GM18858 (cell line): ENCODE measurements around the gene MAP7D1.
"Not testable (repeated sequence)": the region's sequence is repeated elsewhere in the genome, so short reads cannot be mapped to it uniquely, and the experiment has no call there.

Experiments
- ATAC-seq: cut with Tn5 transposase; IDR thresholded peaks from one replicate; pipeline ENCODE4 v1.9.1; 2021; ENCODE audit not compliant: unreplicated experiment

The MAP7D1 gene

GRCh38 chr1:36199934-36200741 is 44.2 kb downstream of the MAP7D1 start:
- ATAC-seq, result no peak

GRCh38 chr1:36203027-36203553 is 47.1 kb downstream of the MAP7D1 start:
- ATAC-seq, result no peak

GRCh38 chr1:36203554-36204346 is 47.8 kb downstream of the MAP7D1 start:
- ATAC-seq, result no peak

- no peak for ATAC-seq
Observed at GRCh38 chr1:36204347-36204909, 48.5 kb downstream of the MAP7D1 start.

GRCh38 chr1:36206323-36206858 is 50.4 kb downstream of the MAP7D1 start:
- ATAC-seq, result no peak

GRCh38 chr1:36207339-36207738 is 51.4 kb downstream of the MAP7D1 start:
- no peak for ATAC-seq

GRCh38 chr1:36208978-36209703 is 53.2 kb downstream of the MAP7D1 start:
- ATAC-seq, result no peak

GRCh38 chr1:36211307-36211706 is 55.3 kb downstream of the MAP7D1 start:
- no peak for ATAC-seq

- no peak for ATAC-seq
Observed at GRCh38 chr1:36211841-36212240, 55.9 kb downstream of the MAP7D1 start.

- ATAC-seq, result no peak
Observed at GRCh38 chr1:36212782-36213181, 56.8 kb downstream of the MAP7D1 start.

GRCh38 chr1:36217670-36218069 is 61.7 kb downstream of the MAP7D1 start:
- ATAC-seq, result no peak

- ATAC-seq, result not testable (repeated sequence)
Observed at GRCh38 chr1:36221901-36222300, 65.9 kb downstream of the MAP7D1 start.

GRCh38 chr1:36222481-36223380 is 66.8 kb downstream of the MAP7D1 start:
- no peak for ATAC-seq

GRCh38 chr1:36223381-36223995 is 67.5 kb downstream of the MAP7D1 start:
- peak; percentile 9 for ATAC-seq

- ATAC-seq, result peak; percentile 85
Observed at GRCh38 chr1:36223996-36224536, 68.1 kb downstream of the MAP7D1 start, which contains the start of gene THRAP3. Gene THRAP3, plus strand, starts transcription at chr1:36224443. Its CDS starts 58,121 bp downstream, at chr1:36282564.

GRCh38 chr1:36224537-36225282 is 68.8 kb downstream of the MAP7D1 start:
- peak; percentile 30 for ATAC-seq

- ATAC-seq, result no peak
Observed at GRCh38 chr1:36225283-36225899, 69.4 kb downstream of the MAP7D1 start.

GRCh38 chr1:36230279-36230678 is 74.3 kb downstream of the MAP7D1 start:
- ATAC-seq, result not testable (repeated sequence)
